Measurements from ENCODE around the gene EHMT1. TPM values are rescaled to one million over a fixed set of nuclear protein-coding genes. Genes with fewer than 3 reads are reported as not detected.

EHMT1 gene
- total RNA-seq, 4 donors from 2014 or later: 96.4 to 136 (median 118) TPM

- Histone ChIP-seq H3K27me3 (no peaks in the 10 kb centered on the region), H3K27ac (no peak overlapping the region), H3K9me3 (no peaks in the 10 kb centered on the region), H3K4me3 (no peak overlapping the region), H3K4me1 (peaks cover 0 to 8% (median 0%) of the 10 kb centered on the region in 4 donors), H3K36me3 (peaks cover 0 to 55% (median 0%) of the 10 kb centered on the region in 3 donors)
- no peak for DNase-seq (ENCODE audit: low spot score in 2 of 2)
- WGBS, 2 donors: 37 to 56% methylated on average over 9 of the region's 9 CpGs
- no peak for TF ChIP-seq EP300 (IDR thresholded peaks at IDR 0.05)
- TF ChIP-seq POLR2A (IDR thresholded peaks at IDR 0.05): no peak
- TF ChIP-seq CTCF (IDR thresholded peaks at IDR 0.05): no peak
Observed at GRCh38 chr9:137740312-137740711, 121.5 kb downstream of the EHMT1 start.

GRCh38 chr9:137741330-137741729 lies 122.5 kb downstream of the EHMT1 start:
- Histone ChIP-seq H3K4me1 (peaks cover 0 to 8% (median 0%) of the 10 kb centered on the region in 4 donors), H3K4me3 (no peak overlapping the region), H3K36me3 (peaks cover 0 to 65% (median 0%) of the 10 kb centered on the region in 3 donors), H3K27ac (no peak overlapping the region), H3K27me3 (no peaks in the 10 kb centered on the region), H3K9me3 (no peaks in the 10 kb centered on the region)
- 91 to 100% methylated on average over 4 of the region's 4 CpGs for WGBS, 2 donors
- TF ChIP-seq POLR2A (IDR thresholded peaks at IDR 0.05) (no peak), EP300 (IDR thresholded peaks at IDR 0.05) (no peak), CTCF (IDR thresholded peaks at IDR 0.05) (no peak)
- DNase-seq (ENCODE audit: low spot score in 2 of 2): no peak

GRCh38 chr9:137742698-137743097 lies 123.9 kb downstream of the EHMT1 start:
- peaks cover 0 to 8% (median 0%) of the 10 kb centered on the region in 4 donors for H3K4me1 ChIP-seq
- no peak for DNase-seq (ENCODE audit: low spot score in 2 of 2)
- TF ChIP-seq CTCF (IDR thresholded peaks at IDR 0.05) (no peak), POLR2A (IDR thresholded peaks at IDR 0.05) (no peak), EP300 (IDR thresholded peaks at IDR 0.05) (no peak)
- H3K27ac ChIP-seq: no peak overlapping the region
- no peaks in the 10 kb centered on the region for H3K27me3 ChIP-seq
- H3K9me3 ChIP-seq: no peaks in the 10 kb centered on the region
- 83 to 92% methylated on average over 7 of the region's 7 CpGs for WGBS, 2 donors
- peaks cover 0 to 77% (median 0%) of the 10 kb centered on the region in 3 donors for H3K36me3 ChIP-seq
- no peak overlapping the region for H3K4me3 ChIP-seq

- Histone ChIP-seq H3K4me3 (no peak overlapping the region), H3K36me3 (peaks cover 0 to 82% (median 0%) of the 10 kb centered on the region in 3 donors), H3K4me1 (peaks cover 0 to 9% (median 0%) of the 10 kb centered on the region in 4 donors), H3K27ac (no peak overlapping the region), H3K9me3 (no peaks in the 10 kb centered on the region), H3K27me3 (no peaks in the 10 kb centered on the region)
- no peak for DNase-seq (ENCODE audit: low spot score in 2 of 2)
- TF ChIP-seq POLR2A (IDR thresholded peaks at IDR 0.05): no peak
- TF ChIP-seq EP300 (IDR thresholded peaks at IDR 0.05): no peak
- no peak for TF ChIP-seq CTCF (IDR thresholded peaks at IDR 0.05)
- WGBS, 2 donors: 90 to 94% methylated on average over 19 of the region's 19 CpGs
Observed at GRCh38 chr9:137743695-137744094, 124.9 kb downstream of the EHMT1 start.

GRCh38 chr9:137744632-137745183 lies 125.9 kb downstream of the EHMT1 start:
- WGBS, 2 donors: 86 to 96% methylated on average over 10 to 11 of the region's 11 CpGs
- Histone ChIP-seq H3K27me3 (no peaks in the 10 kb centered on the region), H3K9me3 (no peaks in the 10 kb centered on the region), H3K4me1 (peaks cover 0 to 18% (median 1%) of the 10 kb centered on the region in 4 donors), H3K4me3 (no peak overlapping the region), H3K27ac (no peak overlapping the region), H3K36me3 (peaks cover 0 to 78% (median 0%) of the 10 kb centered on the region in 3 donors)
- TF ChIP-seq EP300 (IDR thresholded peaks at IDR 0.05) (no peak), POLR2A (IDR thresholded peaks at IDR 0.05) (no peak), CTCF (IDR thresholded peaks at IDR 0.05) (no peak)
- no peak for DNase-seq (ENCODE audit: low spot score in 2 of 2)
